GM19324 (cell line): ENCODE data around the gene NEU1.
"Not testable (repeated sequence)": the region's sequence is repeated elsewhere in the genome, so short reads cannot be mapped to it uniquely, and the experiment has no call there.

ENCODE experiments used
- ATAC-seq: cut with Tn5 transposase; IDR thresholded peaks from one replicate; pipeline ENCODE4 v1.9.1; 2021; ENCODE audit warnings: mild to moderate bottlenecking, moderate library complexity; ENCODE audit not compliant: unreplicated experiment, low FRiP score

The NEU1 gene

DNA sequence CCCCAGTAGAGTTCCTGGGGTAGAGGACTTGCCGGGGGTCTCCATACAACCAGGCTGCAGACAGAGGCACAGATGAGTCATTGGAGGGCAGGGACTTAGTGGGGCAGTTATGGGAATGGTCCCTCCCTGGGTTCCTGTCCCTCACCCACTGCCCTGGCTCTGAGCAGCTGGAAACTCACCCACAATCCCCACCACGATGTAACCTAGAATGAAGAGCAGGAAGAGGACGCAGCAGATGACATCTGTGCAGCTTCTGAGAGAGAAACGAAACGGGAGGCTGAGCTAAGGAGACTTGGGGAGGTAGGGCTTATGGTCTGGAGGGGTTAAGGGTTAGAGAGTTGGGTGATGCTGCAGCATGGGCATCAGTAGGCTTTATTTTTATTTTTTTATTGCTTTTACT, 13.3 kb upstream of the NEU1 start:
- ATAC-seq = no peak

- no peak for ATAC-seq
Observed at GRCh38 chr6:31874836-31875572, 12.4 kb upstream of the NEU1 start.

DNA sequence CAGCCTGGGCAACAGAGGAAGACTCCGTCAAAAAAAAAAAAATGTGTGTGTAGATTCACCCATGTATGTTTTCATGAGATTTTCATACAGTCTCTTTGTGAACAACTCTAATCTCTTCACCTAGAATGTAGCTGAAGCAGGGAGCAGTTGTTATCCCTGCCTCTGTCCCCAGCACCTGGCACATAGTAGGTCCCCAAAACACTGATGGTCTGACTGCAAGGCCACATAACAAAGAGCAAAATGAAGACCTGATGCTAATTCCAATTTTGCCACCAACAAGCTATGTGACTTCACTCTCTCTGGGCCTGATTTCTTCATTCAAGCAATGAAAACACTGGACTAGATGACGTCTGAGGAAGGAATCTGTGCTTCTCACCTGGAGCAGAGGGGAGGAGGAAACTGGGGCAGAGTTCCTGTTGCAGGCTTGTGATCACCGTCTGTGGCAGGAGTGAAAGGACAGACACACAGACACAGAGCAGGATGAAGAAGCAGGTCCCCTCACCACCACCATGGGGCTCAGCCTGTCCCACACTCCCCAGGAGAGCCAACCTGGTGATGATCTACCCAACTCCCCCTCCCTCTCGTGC, 11.6 kb upstream of the NEU1 start:
- no peak for ATAC-seq

DNA sequence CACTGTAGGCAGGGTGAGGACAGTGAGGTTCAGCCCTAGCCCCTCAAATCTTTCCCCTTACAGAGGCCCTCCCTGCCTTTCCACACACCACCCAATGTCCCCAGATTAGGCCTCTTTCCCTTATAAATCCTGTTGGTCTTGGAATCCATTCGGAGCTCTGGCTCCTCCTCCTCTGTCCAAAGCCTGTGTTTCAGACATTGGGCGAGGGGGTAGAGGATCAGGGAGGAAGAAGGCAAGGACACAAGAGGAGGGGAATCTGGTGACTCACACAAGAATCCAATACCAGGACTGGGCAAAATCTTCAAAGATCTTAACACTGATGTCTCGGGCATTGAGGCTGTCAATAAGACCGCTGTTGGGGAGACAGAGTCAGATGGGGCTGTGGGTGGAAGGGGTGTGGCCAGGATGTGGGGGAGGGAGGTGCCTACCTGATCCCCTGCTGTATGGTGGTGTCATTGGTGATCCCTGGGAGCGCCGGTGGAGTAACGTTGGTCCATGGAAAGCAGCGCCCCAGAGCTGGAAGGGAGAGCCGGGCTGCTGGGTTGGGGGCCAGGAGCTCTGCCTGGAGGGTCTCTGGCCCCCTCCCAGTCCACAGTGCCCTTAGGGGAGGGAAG, 8.5 kb upstream of the NEU1 start:
- no peak for ATAC-seq

GRCh38 chr6:31870385-31870921, 7.8 kb upstream of the NEU1 start:
- ATAC-seq = no peak

DNA sequence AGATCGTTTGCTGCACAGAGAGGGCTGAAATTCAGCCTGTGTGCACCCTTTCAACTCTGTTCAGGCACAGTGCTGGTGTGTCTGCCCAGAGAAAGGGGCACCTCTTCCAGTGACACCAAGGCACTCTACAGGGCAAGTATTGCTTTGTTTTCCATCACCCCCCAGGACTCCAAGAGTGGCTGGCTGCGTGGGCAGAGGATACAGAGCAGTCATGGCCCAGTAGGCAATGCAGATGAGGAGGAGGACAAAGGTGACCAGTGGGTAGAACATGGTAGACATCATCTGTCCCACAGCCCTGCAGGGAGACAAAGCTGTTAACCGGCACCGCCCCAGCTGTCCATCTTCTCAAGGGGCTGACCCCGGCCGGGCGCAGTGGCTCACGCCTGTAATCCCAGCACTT, 6.7 kb upstream of the NEU1 start:
- no peak for ATAC-seq

- not testable (repeated sequence) for ATAC-seq
Observed at GRCh38 chr6:31868658-31868971, 6.0 kb upstream of the NEU1 start.

DNA sequence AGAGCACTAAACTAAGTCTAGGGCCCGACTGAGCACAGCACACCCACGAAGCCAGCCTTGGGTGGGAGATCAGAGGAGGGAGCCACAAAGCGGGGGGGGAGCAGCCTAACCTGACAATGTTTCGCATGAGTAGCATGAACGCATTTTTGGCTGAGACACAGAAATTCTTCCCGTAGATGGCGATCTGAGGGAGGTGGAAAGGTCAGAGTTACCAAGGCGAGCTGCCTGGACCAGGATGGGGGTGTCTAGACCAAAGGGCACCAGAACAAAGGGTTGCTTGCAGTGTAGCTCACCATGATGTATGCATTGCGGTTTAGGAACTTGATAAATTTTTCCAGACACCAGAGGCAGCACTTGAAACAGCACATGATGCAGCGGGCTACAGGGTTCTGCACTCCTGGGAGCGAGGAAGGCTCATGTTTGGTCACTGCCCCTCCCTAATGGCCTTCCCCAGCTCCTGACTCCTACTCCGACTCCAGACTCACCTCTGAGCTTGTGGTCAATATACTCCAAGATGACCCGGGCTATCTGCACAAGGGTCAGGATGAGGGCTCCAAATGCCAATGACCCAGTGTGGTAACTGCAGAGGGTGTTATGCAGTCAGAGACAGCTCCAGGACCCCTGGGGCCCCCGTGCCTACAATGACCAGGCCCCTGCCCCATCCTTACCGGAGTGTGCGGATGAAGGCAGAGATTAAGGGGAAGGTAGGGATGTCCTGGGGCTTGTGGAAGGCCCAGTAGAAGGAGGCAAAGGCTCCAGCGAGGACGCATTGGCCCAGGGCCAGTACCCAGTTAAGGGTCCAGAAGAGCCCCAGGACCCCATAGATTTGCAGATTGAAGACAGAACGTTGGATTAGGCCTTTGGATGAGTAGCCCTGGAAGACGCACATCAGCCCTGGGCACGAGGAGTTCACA, 2.8 kb upstream of the NEU1 start:
- no peak for ATAC-seq

- no peak for ATAC-seq
Observed at GRCh38 chr6:31864818-31865204, 2.2 kb upstream of the NEU1 start.

DNA sequence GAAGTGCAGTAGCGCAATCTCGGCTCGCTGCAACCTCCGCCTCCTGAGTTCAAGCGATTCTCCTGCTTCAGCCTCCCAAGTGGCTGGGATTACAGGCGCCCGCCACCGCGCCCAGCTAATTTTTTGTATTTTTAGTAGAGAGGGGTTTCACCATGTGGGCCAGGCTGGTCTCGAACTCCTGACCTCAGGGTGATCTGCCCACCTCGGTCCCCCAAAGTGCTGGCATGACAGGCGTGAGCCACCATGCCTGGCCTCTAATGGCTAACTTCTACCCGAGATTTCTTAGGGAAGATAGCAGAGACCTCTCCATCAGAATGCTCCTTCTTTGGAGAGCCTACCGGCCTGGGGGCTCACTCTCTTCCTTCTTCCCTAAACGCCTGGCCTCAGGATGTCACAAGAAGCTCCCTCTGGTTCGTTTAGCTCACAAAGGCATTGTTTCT, 1.5 kb upstream of the NEU1 start:
- ATAC-seq = not testable (repeated sequence)

DNA sequence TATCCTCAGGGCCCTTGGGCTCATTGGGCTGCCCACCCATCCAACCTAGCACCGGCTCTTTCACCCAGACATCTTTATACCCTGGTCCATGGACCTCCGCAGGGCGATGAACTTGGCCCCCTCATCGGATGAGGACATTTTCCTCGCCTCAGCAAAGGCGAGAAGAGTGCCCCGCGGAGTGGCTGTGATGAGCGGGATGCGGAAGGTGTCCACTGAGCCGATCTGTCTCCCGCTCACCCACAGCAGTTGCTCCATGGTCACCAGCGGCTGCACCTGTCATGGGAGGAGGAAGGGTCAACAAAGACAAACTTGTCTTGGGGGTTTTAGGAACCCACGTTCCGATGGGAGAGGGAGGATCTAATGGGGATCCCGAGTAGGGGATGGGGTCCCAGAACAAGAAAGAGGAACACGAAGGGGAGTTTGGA, 690 bp downstream of the NEU1 start:
- ATAC-seq = no peak

GRCh38 chr6:31861150-31861549, 1.5 kb downstream of the NEU1 start:
- ATAC-seq = no peak

GRCh38 chr6:31860349-31860748, 2.3 kb downstream of the NEU1 start:
- no peak for ATAC-seq

GRCh38 chr6:31859923-31860322, 2.7 kb downstream of the NEU1 start:
- no peak for ATAC-seq

- ATAC-seq = no peak
Observed at GRCh38 chr6:31858707-31859106, 3.9 kb downstream of the NEU1 start.

DNA sequence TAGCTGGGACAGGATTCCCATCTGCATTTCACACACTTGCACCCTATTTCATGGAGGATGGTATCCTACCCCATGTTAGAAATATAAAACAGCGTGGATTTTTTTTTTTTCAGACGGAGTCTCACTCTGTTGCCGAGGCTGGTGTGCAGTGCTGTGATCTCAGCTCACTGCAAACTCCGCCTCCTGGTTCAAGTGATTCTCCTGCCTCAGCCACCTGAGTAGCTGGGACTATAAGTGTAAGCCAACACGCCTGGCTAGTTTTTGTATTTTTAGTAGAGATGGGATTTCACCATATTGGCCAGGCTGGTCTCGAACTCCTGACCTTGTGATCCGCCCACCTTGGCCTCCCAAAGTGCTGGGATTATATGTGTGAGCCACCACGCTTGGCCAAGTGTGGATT, 4.8 kb downstream of the NEU1 start:
- not testable (repeated sequence) for ATAC-seq

DNA sequence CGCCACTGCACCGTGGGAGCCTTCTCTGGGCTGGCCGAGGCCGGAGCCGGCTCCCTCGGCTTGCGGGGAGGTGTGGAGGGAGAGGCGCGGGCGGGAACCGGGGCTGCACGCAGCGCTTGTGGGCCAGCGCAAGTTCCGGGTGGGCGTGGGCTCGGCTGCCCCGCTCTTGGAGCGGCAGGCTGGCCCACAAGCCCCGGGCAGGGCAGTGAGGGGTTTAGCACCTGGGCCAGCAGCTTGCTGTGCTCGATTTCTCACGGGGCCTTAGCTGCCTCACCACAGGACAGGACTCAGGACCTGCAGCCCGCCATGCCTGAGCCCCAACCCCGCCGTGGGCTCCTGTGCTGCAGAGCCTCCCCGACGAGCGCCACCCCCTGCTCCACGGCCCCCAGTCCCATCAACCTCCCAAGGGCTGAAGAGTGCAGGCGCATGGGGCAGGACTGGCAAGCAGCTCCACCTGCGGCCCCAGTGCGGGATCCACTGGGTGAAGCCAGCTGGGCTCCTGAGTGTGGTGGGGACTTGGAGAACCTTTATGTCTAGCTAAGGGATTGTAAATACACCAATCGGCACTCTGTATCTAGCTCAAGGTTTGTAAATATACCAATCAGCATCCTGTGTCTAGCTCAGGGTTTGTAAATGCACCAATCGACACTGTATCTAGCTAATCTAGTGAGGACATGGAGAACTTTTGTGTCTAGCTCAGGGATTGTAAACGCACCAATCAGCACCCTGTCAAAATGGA, 10.5 kb downstream of the NEU1 start:
- ATAC-seq = not testable (repeated sequence)

DNA sequence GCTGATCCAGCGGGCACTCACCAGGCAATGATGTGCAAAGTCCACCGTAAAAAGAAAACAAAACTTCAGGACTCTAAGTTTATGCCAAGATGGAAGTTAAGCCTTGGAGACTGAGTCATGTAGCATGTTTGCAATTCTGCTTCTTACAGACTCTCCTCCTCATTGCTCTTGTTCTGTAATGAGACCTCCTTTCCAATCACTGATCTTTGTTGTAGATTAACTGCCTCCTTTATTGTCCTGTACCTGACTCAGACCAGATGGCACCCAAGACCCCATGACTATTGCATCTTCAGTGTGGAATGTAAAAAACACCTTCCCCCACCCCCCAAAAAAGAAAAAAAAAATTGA, 11.2 kb downstream of the NEU1 start:
- no peak for ATAC-seq

GRCh38 chr6:31850765-31851484, 11.7 kb downstream of the NEU1 start:
- no peak for ATAC-seq
